GM21367 (cell line): ENCODE measurements around the gene CCDC9B.

Experiments used
- ATAC-seq: cut with Tn5 transposase; IDR thresholded peaks from one replicate; pipeline ENCODE4 v1.9.1; 2021; ENCODE audit not compliant: unreplicated experiment

CCDC9B gene

GRCh38 chr15:40345867-40346578 is 5.3 kb upstream of the CCDC9B start:
- no peak for ATAC-seq

GRCh38 chr15:40345225-40345866 is 4.6 kb upstream of the CCDC9B start:
- ATAC-seq: no peak

GRCh38 chr15:40344631-40345120 is 3.9 kb upstream of the CCDC9B start:
- no peak for ATAC-seq

GRCh38 chr15:40344217-40344616 is 3.5 kb upstream of the CCDC9B start:
- ATAC-seq: no peak

- ATAC-seq: no peak
Measured at GRCh38 chr15:40343512-40343911, 2.8 kb upstream of the CCDC9B start.

- no peak for ATAC-seq
Measured at GRCh38 chr15:40342416-40343320, 1.9 kb upstream of the CCDC9B start.

- no peak for ATAC-seq
Measured at GRCh38 chr15:40340038-40340739, 550 bp downstream of the CCDC9B start.

- ATAC-seq: no peak
Measured at GRCh38 chr15:40339621-40339945, 1.2 kb downstream of the CCDC9B start.

GRCh38 chr15:40338921-40339620 is 1.7 kb downstream of the CCDC9B start:
- ATAC-seq: no peak

GRCh38 chr15:40338041-40338657 is 2.6 kb downstream of the CCDC9B start:
- no peak for ATAC-seq

- no peak for ATAC-seq
Measured at GRCh38 chr15:40337597-40337996, 3.1 kb downstream of the CCDC9B start.

GRCh38 chr15:40336744-40337122 is 4.0 kb downstream of the CCDC9B start:
- ATAC-seq: no peak

GRCh38 chr15:40335938-40336743 is 4.6 kb downstream of the CCDC9B start:
- ATAC-seq: no peak

- no peak for ATAC-seq
Measured at GRCh38 chr15:40334941-40335795, 5.6 kb downstream of the CCDC9B start.

- no peak for ATAC-seq
Measured at GRCh38 chr15:40334541-40334940, 6.2 kb downstream of the CCDC9B start.

- no peak for ATAC-seq
Measured at GRCh38 chr15:40333922-40334492, 6.7 kb downstream of the CCDC9B start.

- ATAC-seq: no peak
Measured at GRCh38 chr15:40332113-40332781, 8.5 kb downstream of the CCDC9B start.
